ENCODE measurements around the gene ALAD.
"Not testable (repeated sequence)": the region's sequence is repeated elsewhere in the genome, so short reads cannot be mapped to it uniquely, and the experiment has no call there.

ALAD gene

DNA sequence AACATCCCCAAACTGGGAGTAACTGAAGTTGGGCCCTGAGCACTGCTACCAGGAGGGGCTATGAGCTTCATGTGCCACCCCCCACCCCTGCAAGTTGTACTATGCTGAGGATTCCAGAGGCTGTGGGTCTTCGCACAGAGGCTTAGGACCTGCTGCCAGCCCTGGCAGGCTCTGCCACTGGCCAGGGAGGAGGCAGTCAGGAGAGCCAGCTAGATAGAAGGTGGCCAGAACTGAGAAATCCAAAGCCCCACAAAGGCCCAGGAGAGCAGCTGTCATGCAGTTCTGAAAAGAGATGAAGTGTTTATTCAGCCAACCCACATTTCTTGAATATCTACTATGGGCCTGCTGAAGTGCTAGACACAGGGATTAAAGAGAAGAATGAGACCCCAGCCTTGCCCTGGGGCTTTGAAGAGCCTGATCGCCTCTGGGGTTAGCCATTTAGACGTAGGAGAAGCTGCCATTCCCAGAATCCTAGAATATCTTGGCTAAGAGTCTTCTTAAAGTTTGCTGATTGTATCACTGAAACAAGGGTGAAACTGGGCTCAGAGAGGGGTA is 1.4 kb downstream of the ALAD start:
- DNase-seq (ENCODE audit: low read depth in 3 of 3, low spot score in 1 of 3): no peak

DNA sequence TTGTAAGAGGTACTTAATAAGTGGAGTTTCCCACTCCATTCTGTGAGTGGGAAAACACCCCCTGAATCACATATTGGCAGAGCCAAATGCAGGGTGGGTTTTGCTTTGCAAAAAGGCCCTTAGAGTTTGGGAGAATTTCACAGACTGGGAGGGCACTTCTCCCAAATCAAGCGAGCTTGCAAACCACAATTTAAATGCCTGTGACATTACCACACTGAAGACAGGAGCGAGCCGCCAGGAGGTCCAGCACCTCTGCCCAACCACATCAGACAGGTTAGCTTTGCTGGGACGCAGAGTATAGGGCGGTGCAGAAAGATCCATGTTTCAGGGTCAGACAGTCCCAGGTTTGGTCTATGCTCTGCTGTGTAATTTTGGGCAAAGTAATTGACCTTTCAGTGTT is 2.3 kb downstream of the ALAD start:
- no peak for DNase-seq (ENCODE audit: low read depth in 3 of 3, low spot score in 1 of 3)

DNA sequence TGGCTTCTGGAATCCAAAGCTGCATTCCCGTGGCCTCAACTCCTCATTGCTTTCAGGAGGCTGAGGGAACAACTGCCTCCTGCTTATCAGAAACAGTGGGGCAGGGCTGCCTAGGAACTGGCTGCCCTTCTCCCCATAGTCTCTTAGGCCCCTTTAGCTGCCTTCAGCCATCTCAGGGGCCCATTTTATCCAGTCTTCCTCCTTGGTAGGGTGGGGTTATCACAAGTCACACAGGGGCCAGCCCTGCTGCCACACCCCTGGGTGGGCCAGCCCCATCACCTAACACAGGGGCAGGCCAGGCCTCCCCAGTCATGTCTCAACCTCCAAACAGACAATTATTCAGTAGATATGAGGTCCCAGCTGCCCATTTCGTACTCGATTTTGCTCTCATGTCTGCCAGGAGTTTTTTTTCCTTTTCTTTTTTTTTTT is 3.9 kb downstream of the ALAD start:
- no peak for DNase-seq (ENCODE audit: low read depth in 3 of 3, low spot score in 1 of 3)

DNA sequence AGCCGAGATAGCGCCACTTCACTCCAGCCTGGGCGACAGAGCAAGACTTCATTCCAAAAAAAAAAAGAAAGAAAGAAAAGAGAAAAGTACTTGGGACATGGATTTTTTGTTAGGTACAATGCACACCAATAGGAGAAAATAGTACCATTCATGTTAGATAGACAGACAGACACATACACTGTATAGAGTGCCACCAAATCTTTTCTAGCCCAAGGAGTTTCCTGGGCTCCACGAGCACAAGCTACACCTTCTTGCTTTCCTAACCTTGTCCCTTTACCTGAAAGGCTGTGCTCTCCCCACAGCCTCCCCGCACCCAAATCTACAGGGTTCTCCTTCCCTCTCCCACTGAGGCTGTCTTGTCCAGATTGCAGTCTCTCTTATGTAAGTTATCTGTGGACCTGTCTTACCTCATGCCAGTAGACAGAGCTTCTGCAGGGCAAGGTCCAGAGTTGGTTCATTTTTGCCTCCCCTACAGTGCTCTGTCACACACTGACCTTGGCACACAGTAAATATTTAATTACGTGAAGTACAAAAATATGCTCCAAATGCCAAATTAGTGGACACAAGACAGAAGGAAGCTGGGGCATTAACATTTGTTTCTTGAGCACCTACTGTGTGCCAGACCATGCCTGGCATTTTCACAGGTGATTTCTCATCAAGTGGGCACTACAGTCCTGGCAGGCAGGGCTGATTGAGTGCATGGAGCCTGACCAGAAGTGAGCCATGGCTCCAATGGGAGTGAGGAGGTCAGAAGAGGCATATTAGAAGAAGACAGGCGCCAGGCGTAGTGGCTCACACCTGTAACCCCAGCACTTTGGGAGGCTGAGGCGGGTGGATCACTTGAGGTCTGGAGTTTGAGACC is 5.9 kb downstream of the ALAD start:
- DNase-seq (ENCODE audit: low read depth in 3 of 3, low spot score in 1 of 3): no peak

DNA sequence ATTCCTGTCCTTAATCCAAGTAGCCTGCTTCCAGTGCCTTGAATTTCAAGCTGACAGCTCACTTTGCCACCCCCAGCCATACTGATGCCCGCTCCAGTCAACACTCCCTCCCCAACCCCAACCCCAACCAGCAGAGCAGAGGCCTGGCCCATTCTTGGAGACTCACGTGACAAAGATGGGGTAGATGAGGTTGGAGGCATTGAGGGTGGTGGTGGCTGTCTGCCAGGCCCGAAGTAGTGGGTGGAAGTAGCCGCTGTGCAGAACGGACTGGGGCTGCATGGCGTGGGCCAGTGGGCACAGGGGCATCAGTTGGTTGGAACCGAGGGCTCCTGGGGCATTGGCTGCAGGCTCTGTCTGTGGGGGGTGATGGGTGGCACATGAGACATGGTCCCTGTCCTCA is 7.8 kb downstream of the ALAD start:
- no peak for DNase-seq (ENCODE audit: low read depth in 3 of 3, low spot score in 1 of 3)

DNA sequence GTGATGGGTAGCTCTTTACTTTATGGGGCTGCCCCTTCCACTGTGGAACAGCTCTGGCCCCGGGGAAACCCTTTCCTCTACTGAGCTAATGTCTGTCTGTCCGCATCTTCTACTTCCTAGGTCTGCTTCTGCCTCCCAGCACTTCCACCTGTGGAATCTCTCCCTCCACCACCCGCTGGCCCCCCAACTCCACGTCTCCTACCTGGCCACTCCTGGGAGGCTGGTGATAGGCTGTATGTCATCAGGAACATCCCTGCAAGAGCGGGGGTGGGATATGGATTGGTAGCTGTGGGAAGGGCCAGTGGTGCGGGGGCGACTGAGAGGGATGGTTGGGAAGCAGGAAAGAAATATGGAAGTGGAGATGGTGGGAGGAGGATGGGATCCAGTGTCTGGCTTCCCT is 9.2 kb downstream of the ALAD start:
- no peak for DNase-seq (ENCODE audit: low read depth in 3 of 3, low spot score in 1 of 3)

DNA sequence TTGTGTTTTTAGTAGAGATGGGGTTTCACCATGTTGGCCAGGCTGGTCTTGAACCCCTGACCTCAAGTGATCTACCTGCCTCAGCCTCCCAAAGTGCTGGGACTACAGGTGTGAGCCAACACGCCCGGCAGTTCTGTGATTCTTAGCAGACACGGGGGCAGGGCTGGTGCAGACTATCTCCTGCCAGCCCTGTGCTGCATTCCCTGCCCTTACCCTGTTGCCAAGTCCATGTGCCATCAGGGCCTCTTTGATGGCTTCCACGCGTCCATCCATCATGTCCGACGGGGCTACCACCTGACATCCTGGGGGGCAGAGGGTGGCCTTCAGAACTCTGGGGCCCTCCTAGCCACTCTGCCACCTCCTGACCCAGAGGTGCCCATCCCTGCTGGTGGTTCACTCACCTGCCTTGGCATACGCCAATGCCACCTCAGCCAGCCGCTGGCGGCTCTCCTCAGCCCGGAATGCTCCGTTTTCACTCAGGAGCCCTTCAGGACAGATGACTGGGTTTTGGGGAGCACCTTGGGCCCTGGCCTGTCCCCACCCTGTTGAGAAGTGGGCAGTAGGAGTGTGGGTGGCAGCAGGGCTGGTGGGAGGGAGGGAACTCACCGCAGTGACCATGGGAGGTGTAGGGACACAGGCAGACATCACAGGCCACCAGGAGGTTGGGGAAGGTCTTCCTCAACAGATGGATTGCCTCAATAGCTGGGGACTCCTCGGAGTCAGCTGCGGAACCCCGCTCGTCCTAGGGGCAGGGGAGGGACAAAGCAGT is 10.7 kb downstream of the ALAD start:
- no peak for DNase-seq (ENCODE audit: low read depth in 3 of 3, low spot score in 1 of 3)

DNA sequence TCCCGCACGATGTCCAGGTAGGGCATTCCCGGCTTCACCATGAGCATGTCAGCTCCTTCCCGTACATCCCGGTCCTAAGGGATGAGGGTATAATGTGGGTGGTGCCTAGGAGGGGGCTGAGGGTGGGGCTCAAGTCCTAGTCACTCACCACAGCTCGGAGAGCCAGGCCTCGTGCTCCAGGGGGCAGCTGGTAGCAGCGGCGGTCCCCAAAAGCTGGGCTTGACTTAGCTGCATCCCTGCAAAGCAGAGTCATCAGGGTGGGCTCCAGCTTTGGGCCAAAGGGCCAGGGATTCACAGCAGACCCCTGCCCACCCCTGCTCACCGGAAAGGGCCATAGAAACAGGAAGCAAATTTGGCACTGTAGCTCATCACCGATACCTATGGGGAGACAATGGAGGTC is 11.6 kb downstream of the ALAD start:
- DNase-seq (ENCODE audit: low read depth in 3 of 3, low spot score in 1 of 3): no peak

DNA sequence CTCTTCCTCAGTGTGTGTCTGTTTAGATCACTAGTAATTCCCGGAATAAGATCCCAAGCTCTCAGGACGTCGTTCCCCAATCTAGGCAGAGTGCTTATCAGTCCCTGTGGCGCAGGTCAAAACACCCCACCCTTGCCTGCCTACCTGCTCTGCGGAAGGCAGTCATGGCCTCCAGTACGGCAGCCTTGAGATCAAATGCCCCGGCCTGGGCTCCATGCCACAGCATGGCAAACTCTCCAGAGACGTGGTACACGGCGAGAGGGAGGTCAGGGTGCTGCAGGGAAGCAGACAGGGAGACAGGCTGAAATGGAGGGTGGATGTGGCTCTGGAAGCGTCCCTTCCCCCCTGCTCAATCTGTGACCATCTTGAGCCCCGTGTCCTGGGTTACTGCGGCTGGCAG is 12.3 kb downstream of the ALAD start:
- no peak for DNase-seq (ENCODE audit: low read depth in 3 of 3, low spot score in 1 of 3)

DNA sequence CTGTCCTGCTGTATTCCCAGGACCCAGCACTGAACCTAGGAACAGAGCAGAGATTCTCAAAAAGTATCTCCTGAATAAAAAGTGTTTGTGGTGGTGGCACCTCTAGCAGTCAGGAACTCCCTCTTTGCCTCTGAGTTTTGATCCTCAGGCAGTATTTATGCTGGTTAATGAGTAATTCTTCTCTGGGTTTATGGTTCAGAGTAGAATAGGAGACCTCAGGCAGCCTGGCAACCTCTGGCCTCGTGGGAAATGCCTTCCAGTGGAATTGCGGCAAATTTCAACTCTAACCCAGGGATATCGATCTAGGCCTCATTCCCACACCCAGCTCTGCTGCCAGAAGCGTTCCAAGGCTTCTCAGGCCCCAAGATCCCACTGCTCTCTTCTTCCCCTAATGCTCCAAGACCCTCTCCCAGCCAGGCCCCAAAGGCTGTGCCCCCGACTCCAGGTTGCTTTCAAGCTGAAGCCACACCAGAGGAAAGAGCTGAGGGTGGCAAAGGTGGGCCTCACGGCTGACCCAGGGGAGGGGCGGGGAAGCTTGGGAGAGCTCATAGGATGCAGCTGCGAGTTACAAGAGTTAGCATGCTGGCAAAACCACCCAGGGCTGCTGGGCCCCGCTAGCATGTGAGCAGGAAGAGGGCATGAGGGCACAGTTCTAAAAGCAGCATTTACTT is 13.4 kb downstream of the ALAD start:
- no peak for DNase-seq (ENCODE audit: low read depth in 3 of 3, low spot score in 1 of 3)

DNA sequence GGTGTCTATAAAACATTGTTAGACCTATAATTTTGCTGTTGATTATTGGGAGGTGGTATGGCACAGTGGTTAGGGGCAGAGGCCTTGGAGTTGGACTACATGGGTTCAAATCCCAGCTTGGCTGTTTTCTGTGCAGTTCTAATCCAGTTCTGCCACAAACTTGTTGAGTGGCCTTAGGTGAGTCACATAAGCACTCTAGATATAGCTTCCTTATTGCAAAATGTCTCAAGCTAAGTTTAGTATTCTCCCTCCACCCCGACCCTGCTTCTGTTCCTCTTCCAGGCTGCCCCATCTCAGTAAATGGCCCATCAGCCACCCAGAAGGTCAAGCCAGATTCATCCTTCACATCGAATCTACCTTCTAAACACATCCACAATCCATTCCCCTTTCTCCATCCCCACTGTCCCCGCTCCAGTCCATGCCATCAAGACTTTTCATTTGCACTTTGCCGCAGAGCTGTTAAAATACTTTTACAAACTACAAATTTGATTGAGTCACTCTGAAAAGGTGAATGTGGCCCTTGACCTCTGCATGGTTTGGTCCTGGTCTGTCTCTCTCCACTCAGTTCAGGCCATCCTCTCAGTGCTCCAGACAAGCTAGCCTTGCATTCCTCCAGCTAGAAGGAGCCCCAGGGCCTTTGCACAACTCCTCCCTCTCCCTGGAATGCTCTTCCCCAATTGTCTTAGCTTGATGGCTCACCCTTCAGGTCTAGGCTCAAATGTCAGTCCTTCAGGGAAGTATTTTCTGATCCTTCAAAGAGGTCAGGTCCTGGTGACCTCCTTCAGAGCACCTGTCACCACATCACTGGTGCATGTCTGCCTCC is 14.3 kb downstream of the ALAD start:
- DNase-seq (ENCODE audit: low read depth in 3 of 3, low spot score in 1 of 3): no peak

DNA sequence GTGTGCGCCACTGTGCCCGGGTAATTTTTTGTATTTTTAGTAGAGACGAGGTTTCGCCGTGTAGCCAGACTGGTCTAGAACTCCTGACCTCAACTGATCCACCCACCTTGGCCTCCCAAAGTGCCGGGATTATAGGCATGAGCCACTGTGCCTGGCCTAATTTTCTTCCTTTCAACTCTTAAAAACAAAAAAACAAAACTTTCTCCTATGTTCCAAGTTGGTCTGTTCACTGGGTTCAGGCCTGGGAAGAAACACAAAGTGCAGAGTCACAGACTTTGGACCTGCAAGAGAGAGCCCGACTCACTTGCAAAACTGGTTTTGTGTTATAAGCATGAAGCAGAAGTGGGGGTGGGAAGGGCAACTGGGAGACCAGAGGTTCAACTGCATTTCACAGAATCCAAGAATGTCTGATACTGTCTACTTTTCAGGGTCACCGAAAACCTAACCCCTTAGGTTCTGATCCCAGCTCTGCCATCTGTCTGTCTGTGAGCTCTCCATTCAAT is 19.1 kb downstream of the ALAD start:
- DNase-seq (ENCODE audit: low read depth in 3 of 3, low spot score in 1 of 3): no peak

DNA sequence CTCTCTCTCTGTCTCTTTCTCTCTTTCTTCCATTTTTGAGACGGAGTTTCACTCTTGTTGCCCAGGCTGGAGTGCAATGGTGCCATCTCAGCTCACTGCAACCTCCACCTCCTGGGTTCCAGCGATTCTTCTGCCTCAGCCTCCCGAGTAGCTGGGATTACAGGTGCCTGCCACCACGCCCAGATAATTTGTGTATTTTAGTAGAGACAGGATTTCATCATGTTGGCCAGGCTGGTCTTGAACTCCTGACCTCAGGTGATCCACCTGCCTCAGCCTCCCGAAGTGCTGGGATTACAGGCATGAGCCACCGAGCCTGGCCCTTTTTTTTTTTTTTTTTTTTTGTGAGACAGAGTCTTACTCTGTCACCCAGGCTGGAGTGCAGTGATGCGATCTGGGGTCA is 19.6 kb downstream of the ALAD start:
- not testable (repeated sequence) for DNase-seq (ENCODE audit: low read depth in 3 of 3, low spot score in 1 of 3)

DNA sequence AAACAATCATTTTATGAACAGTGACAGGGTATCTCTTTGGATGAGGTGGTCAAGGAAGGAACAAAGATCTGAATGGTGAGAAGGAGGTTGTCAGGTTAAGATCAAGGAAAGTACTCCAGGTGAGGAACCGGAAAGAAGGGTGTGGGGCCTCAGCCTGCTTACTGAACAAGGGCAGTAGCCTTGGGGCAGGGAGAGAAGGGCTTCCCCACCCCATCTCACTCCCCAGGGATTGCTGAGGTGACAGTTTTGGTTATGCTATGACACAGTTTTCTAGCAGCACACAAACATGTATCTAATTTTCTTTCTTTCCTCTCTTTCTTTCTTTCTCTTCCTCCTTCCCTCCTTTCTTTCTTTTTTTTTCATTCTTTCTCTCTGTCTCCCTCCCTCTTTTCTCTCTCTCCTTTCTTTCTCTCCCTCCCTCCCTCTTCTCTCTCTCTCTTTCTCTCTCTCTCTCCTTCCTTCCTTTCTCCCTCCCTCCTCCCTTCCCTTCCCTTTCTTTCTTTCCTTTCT is 20.2 kb downstream of the ALAD start:
- no peak for DNase-seq (ENCODE audit: low read depth in 3 of 3, low spot score in 1 of 3)

DNA sequence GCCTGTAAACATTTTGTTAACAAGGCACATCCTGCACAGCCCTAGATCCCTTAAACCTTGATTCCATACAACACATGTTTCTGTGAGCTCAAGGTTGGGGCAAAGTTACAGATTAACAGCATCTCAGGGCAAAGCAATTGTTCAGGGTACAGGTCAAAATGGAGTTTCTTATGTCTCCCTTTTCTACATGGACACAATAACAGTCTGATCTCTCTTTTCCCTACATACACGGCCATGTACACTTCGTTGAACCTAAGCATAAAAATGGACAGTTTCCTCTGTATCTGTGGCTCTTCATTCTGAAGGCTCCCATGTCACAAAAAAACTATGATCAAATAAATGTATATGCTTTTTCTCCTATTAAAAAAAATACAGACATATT is 21.3 kb downstream of the ALAD start:
- not testable (repeated sequence) for DNase-seq (ENCODE audit: low read depth in 3 of 3, low spot score in 1 of 3)

DNA sequence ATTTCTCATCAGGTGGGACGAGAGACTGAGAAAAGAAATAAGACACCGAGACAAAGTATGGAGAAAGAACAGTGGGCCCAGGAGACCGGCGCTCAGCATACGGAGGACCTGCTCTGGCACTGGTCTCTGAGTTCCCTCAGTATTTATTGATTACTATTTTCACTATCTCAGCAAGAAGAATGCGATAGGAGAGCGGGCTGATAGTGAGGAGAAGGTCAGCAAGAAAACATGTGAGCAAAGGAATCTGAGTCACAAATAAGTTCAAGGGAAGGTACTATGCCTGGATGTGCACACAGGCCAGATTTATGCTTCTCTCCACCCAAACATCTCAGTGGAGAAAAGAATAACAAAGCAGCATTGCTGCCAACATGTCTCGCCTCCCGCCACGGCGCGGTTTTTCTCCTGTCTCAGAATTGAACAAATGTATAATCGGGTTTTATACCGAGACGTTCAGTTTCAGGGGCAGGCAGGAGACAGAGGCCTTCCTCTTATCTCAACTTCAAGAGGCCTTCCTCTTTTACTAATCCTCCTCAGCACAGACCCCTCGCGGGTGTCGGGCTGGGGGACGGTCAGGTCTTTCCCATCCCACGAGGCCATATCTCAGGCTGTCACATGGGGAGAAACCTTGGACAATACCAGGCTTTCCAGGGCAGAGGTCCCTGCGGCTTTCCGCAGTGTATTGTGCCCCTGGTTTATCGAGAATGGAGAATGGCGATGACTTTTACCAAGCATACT is 21.8 kb downstream of the ALAD start:
- DNase-seq (ENCODE audit: low read depth in 3 of 3, low spot score in 1 of 3): not testable (repeated sequence)

DNA sequence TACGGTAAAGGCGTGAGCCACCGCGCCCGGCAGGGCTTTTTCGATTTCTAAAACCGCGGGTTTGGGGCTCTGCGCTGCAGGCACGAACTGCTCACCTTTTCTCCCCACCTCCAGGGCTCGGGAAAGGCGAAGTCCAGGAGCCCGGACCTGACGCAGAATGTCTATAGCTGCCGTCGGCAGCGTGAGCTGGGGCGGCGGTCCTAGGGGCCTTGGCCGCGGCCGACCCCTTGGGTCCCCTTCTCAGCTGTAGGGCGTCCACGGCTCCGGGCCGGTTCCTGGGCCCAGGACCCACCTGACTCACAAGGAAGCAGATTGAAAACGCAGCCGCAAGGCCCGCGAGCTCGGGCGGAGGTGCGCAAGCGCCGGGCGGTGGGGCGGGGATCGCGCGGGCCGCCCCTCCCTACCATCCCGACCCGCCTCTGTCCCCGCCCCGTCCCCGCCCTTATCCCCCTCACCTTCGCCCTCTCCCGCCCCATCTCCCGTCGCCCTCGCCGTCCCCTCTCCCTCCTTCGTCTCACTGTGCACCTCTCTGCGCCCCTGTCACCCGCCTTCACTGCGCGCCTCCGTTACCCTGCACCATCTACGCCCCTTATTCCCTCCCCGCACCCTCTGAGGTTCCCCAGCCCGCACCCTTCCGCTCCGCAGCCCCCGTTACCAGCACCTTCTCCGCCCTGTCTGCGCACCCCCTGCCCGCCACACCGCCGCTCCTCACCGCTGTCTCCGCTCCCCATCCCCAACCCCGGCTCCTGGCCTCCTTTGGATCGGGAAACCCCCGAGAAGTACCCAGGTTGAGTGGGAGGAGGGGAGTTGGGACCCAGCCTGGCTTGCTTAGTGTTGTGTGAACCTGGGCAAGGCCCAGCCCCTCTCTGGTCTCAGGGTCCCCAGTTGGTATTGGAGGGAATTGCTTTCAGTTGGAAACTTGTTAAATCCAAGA is 24.2 kb downstream of the ALAD start, which contains the start of gene HDHD3:
TSS of gene HDHD3 (minus strand) at position 353 of the 934 bp plus-strand sequence. CDS start 2,632 bp downstream, outside the sequence.
- peak; percentile 25 to 75 (median 66) for DNase-seq (ENCODE audit: low read depth in 3 of 3, low spot score in 1 of 3)

Data from stimulated activated CD4-positive, alpha-beta T cell treated with anti-CD3 and anti-CD28 coated beads, TNF-alpha, amount 100 ng/mL, for 1 hour (primary cell).